Measurements from ENCODE around the gene PAPSS2. TPM values are rescaled to one million over a fixed set of nuclear protein-coding genes. Genes with fewer than 3 reads are reported as not detected.

Gene PAPSS2
- total RNA-seq, 1 donor from 2014 or later: 210 TPM

DNA sequence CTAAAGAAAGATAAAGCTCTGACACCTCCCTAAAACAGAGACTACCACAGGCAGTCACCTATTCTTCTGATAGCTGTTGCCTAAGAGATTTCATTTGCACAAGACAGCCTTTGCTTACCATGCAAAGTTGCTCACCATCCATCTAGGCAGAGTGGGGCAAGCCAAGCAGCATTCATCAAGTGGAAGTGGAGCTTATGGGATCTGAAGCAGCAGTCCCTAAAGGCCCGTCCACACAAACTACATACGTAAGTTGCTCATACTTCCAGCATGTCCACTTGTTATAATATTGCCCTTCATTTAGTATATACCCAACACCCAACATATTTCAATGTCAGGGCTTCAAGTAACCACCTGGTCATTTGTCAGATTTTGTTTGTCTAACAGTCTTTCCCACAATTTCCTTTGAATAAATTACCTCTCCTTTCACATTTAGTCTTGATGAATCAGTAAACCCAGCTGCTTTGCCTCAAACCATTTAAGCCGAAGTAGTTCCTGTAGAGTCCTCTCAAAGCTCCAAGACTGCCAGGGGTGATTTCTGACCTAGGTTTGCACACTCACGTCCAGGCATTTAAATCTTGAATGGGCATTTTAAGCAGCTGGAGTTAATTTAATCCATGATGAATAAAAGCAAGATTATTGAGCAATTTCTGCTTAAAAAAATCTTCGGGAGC, 90.5 kb downstream of the PAPSS2 start:
- no peak for DNase-seq
- no peak for ATAC-seq
- TF ChIP-seq, protein P1, sequence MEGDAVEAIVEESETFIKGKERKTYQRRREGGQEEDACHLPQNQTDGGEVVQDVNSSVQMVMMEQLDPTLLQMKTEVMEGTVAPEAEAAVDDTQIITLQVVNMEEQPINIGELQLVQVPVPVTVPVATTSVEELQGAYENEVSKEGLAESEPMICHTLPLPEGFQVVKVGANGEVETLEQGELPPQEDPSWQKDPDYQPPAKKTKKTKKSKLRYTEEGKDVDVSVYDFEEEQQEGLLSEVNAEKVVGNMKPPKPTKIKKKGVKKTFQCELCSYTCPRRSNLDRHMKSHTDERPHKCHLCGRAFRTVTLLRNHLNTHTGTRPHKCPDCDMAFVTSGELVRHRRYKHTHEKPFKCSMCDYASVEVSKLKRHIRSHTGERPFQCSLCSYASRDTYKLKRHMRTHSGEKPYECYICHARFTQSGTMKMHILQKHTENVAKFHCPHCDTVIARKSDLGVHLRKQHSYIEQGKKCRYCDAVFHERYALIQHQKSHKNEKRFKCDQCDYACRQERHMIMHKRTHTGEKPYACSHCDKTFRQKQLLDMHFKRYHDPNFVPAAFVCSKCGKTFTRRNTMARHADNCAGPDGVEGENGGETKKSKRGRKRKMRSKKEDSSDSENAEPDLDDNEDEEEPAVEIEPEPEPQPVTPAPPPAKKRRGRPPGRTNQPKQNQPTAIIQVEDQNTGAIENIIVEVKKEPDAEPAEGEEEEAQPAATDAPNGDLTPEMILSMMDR (IDR thresholded peaks at IDR 0.05): no peak
- intact Hi-C loops (cut with DNase I): no loop called here
- Histone ChIP-seq H3K4me1 (no peaks in the 10 kb centered on the region), H3K27me3 (no peaks in the 10 kb centered on the region), H3K27ac (peak overlapping the region; percentile 19), H3K9me3 (no peaks in the 10 kb centered on the region), H3K4me3 (no peak overlapping the region), H3K36me3 (peaks cover 59% of the 10 kb centered on the region)

GRCh38 chr10:87750817-87751216, 91.1 kb downstream of the PAPSS2 start:
- H3K36me3 ChIP-seq: peaks cover 58% of the 10 kb centered on the region
- no peak for ATAC-seq
- TF ChIP-seq, protein P1 (IDR thresholded peaks at IDR 0.05): no peak
- peak overlapping the region; percentile 19 for H3K27ac ChIP-seq
- no peaks in the 10 kb centered on the region for H3K4me1 ChIP-seq
- no peaks in the 10 kb centered on the region for H3K9me3 ChIP-seq
- intact Hi-C loops (cut with DNase I): no loop called here
- no peak for DNase-seq
- H3K27me3 ChIP-seq: no peaks in the 10 kb centered on the region
- no peak overlapping the region for H3K4me3 ChIP-seq

DNA sequence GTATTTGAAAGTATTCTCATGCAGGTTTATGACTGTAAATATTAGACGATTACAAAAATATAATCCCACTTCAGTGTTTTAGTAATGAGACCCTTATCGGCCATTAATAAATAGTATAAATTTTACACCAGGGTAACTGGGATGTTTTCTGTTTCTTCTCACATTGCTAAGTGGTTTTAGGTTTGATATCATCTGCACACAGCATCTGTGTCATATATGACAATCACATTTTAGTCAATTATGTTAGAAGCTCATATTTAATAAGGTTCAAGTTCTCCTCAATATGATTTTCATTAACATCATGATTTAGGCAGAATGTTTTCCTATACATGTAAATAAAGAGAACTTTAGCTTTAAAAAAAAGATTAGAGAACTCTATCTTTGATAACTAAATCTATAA, 91.6 kb downstream of the PAPSS2 start:
- Histone ChIP-seq H3K27ac (no peak overlapping the region), H3K36me3 (peaks cover 58% of the 10 kb centered on the region), H3K27me3 (no peaks in the 10 kb centered on the region), H3K4me3 (no peak overlapping the region), H3K9me3 (no peaks in the 10 kb centered on the region), H3K4me1 (no peaks in the 10 kb centered on the region)
- no peak for ATAC-seq
- no peak for DNase-seq
- TF ChIP-seq, protein P1 (IDR thresholded peaks at IDR 0.05): no peak
- intact Hi-C loops (cut with DNase I): no loop called here

- intact Hi-C loops (cut with DNase I): no loop called here
- Histone ChIP-seq H3K4me3 (no peak overlapping the region), H3K4me1 (no peaks in the 10 kb centered on the region), H3K27me3 (no peaks in the 10 kb centered on the region), H3K36me3 (peaks cover 54% of the 10 kb centered on the region), H3K27ac (no peak overlapping the region), H3K9me3 (no peaks in the 10 kb centered on the region)
- TF ChIP-seq, protein P1 (IDR thresholded peaks at IDR 0.05): no peak
- no peak for ATAC-seq
- DNase-seq: no peak
Observed at GRCh38 chr10:87752566-87752965, 92.9 kb downstream of the PAPSS2 start.

GRCh38 chr10:87753995-87754866, 94.6 kb downstream of the PAPSS2 start:
- peaks cover 40% of the 10 kb centered on the region for H3K36me3 ChIP-seq
- ATAC-seq (no peak), DNase-seq (no peak)
- no peaks in the 10 kb centered on the region for H3K27me3 ChIP-seq
- H3K27ac ChIP-seq: no peak overlapping the region
- TF ChIP-seq, protein P1 (IDR thresholded peaks at IDR 0.05): no peak
- intact Hi-C loops (cut with DNase I): no loop called here
- no peak overlapping the region for H3K4me3 ChIP-seq
- H3K4me1 ChIP-seq: no peaks in the 10 kb centered on the region
- no peaks in the 10 kb centered on the region for H3K9me3 ChIP-seq

Measured in upper lobe of right lung (tissue), 1 donor.